ENCODE results near the gene GPR183. TPM values are rescaled to one million over a fixed set of nuclear protein-coding genes. Genes with fewer than 3 reads are reported as not detected.
A peak's percentile ranks its signal among the peaks of the same experiment; 100 is the strongest.

The GPR183 gene
- total and polyA plus RNA-seq, 10 of the 15 experiments (the other 5 are each of a cell fraction or from before 2014, with no cell fraction given) = 134 to 669 (median 225) TPM

DNA sequence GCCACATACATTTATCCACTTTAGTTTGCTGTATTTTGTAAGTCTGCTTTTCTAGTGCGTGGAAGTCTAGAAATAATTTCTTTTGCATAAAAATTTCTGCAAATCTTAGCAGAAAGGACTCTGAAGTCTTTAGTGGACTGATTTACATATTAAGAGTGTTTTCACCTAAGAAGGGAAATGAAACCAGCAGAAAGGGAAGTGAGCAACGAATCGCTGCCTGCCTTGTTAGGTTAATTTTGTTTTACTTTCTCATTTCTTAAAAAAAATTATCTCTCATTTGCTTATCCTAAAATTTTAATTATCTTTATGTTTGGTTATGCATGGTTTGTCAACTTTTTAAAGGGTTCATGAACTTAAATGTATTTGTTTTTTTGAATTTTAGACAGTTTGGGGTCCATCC is 48.3 kb downstream of the GPR183 start (continued):
- TF ChIP-seq IRF4 (IDR thresholded peaks at IDR 0.05; ENCODE audit: low read depth, low read length) = peak; percentile 91
- TF ChIP-seq POLR2AphosphoS2 (IDR thresholded peaks at IDR 0.05; ENCODE audit: low read depth, low read length) = no peak
- TF ChIP-seq HCFC1 (IDR thresholded peaks at IDR 0.05; ENCODE audit: low read length) = no peak
- TF ChIP-seq SREBF1 (IDR thresholded peaks at IDR 0.05; ENCODE audit: low read length) = peak; percentile 81
- TF ChIP-seq HDGF (IDR thresholded peaks at IDR 0.05) = no peak
- TF ChIP-seq POLR2A (IDR thresholded peaks at IDR 0.05; ENCODE audit: low read depth, low read length) = no peak
- no peak; the same call in 1 of the 2 replicates for TF ChIP-seq ZBTB40 (IDR thresholded peaks at IDR 0.05; ENCODE audit: borderline replicate concordance)
- no peak for TF ChIP-seq STAT1 (conservative IDR thresholded peaks at IDR 0.05)
- TF ChIP-seq SRF (IDR thresholded peaks at IDR 0.05; ENCODE audit: low read depth in 2 of 2, low read length in 2 of 2) = peak in 1 of 2 experiments; percentile 84; a peak in 2 of 4 replicates
- TF ChIP-seq MEF2B (IDR thresholded peaks at IDR 0.05; ENCODE audit: partially characterized antibody, poor library complexity, severe bottlenecking) = peak; percentile 69
- no peak for TF ChIP-seq FOXK2 (IDR thresholded peaks at IDR 0.05)
- TF ChIP-seq TAF1 (IDR thresholded peaks at IDR 0.05; ENCODE audit: borderline replicate concordance, low read depth, low read length) = no peak
- TF ChIP-seq, protein P1, sequence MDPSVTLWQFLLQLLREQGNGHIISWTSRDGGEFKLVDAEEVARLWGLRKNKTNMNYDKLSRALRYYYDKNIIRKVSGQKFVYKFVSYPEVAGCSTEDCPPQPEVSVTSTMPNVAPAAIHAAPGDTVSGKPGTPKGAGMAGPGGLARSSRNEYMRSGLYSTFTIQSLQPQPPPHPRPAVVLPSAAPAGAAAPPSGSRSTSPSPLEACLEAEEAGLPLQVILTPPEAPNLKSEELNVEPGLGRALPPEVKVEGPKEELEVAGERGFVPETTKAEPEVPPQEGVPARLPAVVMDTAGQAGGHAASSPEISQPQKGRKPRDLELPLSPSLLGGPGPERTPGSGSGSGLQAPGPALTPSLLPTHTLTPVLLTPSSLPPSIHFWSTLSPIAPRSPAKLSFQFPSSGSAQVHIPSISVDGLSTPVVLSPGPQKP (IDR thresholded peaks at IDR 0.05; ENCODE audit: low read depth, low read length) = no peak
- no peak for TF ChIP-seq ZBTB33 (IDR thresholded peaks at IDR 0.05)
- TF ChIP-seq ZNF274 (IDR thresholded peaks at IDR 0.05; ENCODE audit: insufficient read depth, insufficient read length) = no peak
- TF ChIP-seq MYC (IDR thresholded peaks at IDR 0.05; ENCODE audit: insufficient read depth, insufficient read length, insufficient replicate concordance, low read length, severe bottlenecking) = no peak
- 0 out of 2 replicates have a peak, but pooled peaks have one; percentile 22 for TF ChIP-seq ZNF24 (IDR thresholded peaks at IDR 0.05)
- no peak for TF ChIP-seq ESRRA (IDR thresholded peaks at IDR 0.05; ENCODE audit: low read length)
- TF ChIP-seq BRCA1 (IDR thresholded peaks at IDR 0.05; ENCODE audit: low read depth, low read length) = no peak
- 0 out of 2 replicates have a peak, but pooled peaks have one; percentile 91 for TF ChIP-seq RCOR1 (conservative IDR thresholded peaks at IDR 0.05; ENCODE audit: low read depth, low read length)
- peak; percentile 54 for TF ChIP-seq NFIC (IDR thresholded peaks at IDR 0.05; ENCODE audit: low read depth, low read length)
- TF ChIP-seq, protein P2, sequence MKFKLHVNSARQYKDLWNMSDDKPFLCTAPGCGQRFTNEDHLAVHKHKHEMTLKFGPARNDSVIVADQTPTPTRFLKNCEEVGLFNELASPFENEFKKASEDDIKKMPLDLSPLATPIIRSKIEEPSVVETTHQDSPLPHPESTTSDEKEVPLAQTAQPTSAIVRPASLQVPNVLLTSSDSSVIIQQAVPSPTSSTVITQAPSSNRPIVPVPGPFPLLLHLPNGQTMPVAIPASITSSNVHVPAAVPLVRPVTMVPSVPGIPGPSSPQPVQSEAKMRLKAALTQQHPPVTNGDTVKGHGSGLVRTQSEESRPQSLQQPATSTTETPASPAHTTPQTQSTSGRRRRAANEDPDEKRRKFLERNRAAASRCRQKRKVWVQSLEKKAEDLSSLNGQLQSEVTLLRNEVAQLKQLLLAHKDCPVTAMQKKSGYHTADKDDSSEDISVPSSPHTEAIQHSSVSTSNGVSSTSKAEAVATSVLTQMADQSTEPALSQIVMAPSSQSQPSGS (IDR thresholded peaks at IDR 0.05; ENCODE audit: low read length) = peak; percentile 69
- TF ChIP-seq JUNB (IDR thresholded peaks at IDR 0.05) = no peak
- no peak for TF ChIP-seq SUZ12 (IDR thresholded peaks at IDR 0.05; ENCODE audit: unreplicated experiment)
- peak; percentile 79 for TF ChIP-seq DPF2 (IDR thresholded peaks at IDR 0.05)
- no peak for TF ChIP-seq MXI1 (IDR thresholded peaks at IDR 0.05; ENCODE audit: low read depth, low read length)

All from GM12878 (cell line).